ENCODE results near the gene DPRX.

DPRX gene

DNA sequence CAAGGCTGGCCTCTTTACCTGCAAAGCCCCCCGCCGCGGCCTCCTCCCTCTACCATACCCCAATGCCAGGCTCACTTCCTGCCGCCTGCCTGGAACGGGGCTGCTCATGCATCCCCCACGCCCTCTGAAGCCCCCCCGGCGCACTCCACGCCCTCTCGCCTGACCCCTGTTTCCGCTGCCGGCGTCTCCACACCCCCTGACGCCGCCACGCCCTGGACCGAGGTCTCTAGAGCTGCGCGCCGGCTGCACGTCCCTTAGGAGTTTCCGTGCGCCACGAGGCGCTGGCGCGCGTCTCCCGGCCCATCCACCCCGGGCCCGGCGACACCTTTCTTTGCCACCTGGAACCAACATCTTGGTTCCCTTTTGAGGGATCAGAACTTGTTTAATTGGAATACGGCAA, 16.0 kb downstream of the DPRX start:
- TF ChIP-seq SPI1 (IDR thresholded peaks at IDR 0.05; ENCODE audit: borderline replicate concordance, low read depth) = no peak
- TF ChIP-seq, protein P1, sequence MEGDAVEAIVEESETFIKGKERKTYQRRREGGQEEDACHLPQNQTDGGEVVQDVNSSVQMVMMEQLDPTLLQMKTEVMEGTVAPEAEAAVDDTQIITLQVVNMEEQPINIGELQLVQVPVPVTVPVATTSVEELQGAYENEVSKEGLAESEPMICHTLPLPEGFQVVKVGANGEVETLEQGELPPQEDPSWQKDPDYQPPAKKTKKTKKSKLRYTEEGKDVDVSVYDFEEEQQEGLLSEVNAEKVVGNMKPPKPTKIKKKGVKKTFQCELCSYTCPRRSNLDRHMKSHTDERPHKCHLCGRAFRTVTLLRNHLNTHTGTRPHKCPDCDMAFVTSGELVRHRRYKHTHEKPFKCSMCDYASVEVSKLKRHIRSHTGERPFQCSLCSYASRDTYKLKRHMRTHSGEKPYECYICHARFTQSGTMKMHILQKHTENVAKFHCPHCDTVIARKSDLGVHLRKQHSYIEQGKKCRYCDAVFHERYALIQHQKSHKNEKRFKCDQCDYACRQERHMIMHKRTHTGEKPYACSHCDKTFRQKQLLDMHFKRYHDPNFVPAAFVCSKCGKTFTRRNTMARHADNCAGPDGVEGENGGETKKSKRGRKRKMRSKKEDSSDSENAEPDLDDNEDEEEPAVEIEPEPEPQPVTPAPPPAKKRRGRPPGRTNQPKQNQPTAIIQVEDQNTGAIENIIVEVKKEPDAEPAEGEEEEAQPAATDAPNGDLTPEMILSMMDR (IDR thresholded peaks at IDR 0.05; ENCODE audit: insufficient read depth, low read length) = no peak
- TF ChIP-seq GABPA (IDR thresholded peaks at IDR 0.05; ENCODE audit: low read depth) = no peak
- no peak for TF ChIP-seq POLR2AphosphoS5 (IDR thresholded peaks at IDR 0.05; ENCODE audit: low read depth)
- TF ChIP-seq REST (IDR thresholded peaks at IDR 0.05; ENCODE audit: insufficient replicate concordance, low read depth) = no peak
- no peaks in the 10 kb centered on the region for H3K27me3 ChIP-seq (ENCODE audit: insufficient read depth, poor library complexity, severe bottlenecking)
- H3K4me3 ChIP-seq (replicated peaks; ENCODE audit: insufficient read depth, low read length) = no peak overlapping the region
- DNase-seq (ENCODE audit: low read depth in 1 of 2, low spot score in 1 of 2) = no peak
- H3K27ac ChIP-seq (replicated peaks) = no peak overlapping the region

GRCh38 chr19:53649746-53650593, 18.2 kb downstream of the DPRX start:
- DNase-seq (ENCODE audit: low read depth in 1 of 2, low spot score in 1 of 2) = no peak
- no peak overlapping the region for H3K4me3 ChIP-seq (replicated peaks; ENCODE audit: insufficient read depth, low read length)
- TF ChIP-seq SPI1 (IDR thresholded peaks at IDR 0.05; ENCODE audit: borderline replicate concordance, low read depth) = no peak
- TF ChIP-seq POLR2AphosphoS5 (IDR thresholded peaks at IDR 0.05; ENCODE audit: low read depth) = no peak
- no peak for TF ChIP-seq REST (IDR thresholded peaks at IDR 0.05; ENCODE audit: insufficient replicate concordance, low read depth)
- TF ChIP-seq, protein P1 (IDR thresholded peaks at IDR 0.05; ENCODE audit: insufficient read depth, low read length) = no peak
- TF ChIP-seq GABPA (IDR thresholded peaks at IDR 0.05; ENCODE audit: low read depth) = no peak
- H3K27me3 ChIP-seq (ENCODE audit: insufficient read depth, poor library complexity, severe bottlenecking) = no peaks in the 10 kb centered on the region
- no peak overlapping the region for H3K27ac ChIP-seq (replicated peaks)

DNA sequence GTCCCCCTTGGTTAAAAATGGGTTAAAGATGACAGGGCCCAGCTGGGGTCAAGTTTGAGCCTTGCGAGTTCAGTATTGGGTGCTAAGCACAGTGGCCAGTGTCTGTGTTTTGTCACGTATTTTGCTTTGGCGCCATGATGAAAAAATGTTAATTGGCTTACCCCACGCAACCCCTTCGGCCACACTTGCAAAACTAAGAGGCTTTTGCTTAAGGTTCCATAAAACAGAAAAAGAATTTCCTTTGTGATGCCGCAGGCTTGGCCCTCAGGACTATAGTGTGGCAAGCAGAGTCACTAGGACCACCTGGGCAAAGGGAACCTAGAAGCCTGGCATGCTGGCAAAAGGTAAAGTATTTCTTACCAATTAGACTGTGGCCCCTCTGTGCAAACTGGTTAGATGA, 20.7 kb downstream of the DPRX start:
- DNase-seq (ENCODE audit: low read depth in 1 of 2, low spot score in 1 of 2) = no peak
- no peak overlapping the region for H3K27ac ChIP-seq (replicated peaks)
- H3K27me3 ChIP-seq (ENCODE audit: insufficient read depth, poor library complexity, severe bottlenecking) = no peaks in the 10 kb centered on the region
- H3K4me3 ChIP-seq (replicated peaks; ENCODE audit: insufficient read depth, low read length) = no peak overlapping the region
- TF ChIP-seq GABPA (IDR thresholded peaks at IDR 0.05; ENCODE audit: low read depth) (no peak), POLR2AphosphoS5 (IDR thresholded peaks at IDR 0.05; ENCODE audit: low read depth) (no peak), SPI1 (IDR thresholded peaks at IDR 0.05; ENCODE audit: borderline replicate concordance, low read depth) (no peak), REST (IDR thresholded peaks at IDR 0.05; ENCODE audit: insufficient replicate concordance, low read depth) (no peak)
- TF ChIP-seq, protein P1 (IDR thresholded peaks at IDR 0.05; ENCODE audit: insufficient read depth, low read length) = no peak
